ENCODE data around the gene JARID2.

Gene JARID2

GRCh38 chr6:15551262-15551661 lies 305.4 kb downstream of the JARID2 start:
- H3K4me3 ChIP-seq (ENCODE audit: low read depth, low read length): no peak overlapping the region

GRCh38 chr6:15551798-15552197 lies 305.9 kb downstream of the JARID2 start:
- no peak overlapping the region for H3K4me3 ChIP-seq (ENCODE audit: low read depth, low read length)

More at GRCh38 chr6:15551262-15551661, 305.4 kb downstream of the JARID2 start:
- no peak for TF ChIP-seq MYC (IDR thresholded peaks at IDR 0.05; ENCODE audit: low read depth, low read length)
- TF ChIP-seq CTCF (IDR thresholded peaks at IDR 0.05; ENCODE audit: low read depth, low read length): no peak
- no peak for TF ChIP-seq POLR2A (IDR thresholded peaks at IDR 0.05; ENCODE audit: extremely low read depth, insufficient read length)
- TF ChIP-seq, protein P1, sequence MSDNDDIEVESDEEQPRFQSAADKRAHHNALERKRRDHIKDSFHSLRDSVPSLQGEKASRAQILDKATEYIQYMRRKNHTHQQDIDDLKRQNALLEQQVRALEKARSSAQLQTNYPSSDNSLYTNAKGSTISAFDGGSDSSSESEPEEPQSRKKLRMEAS (IDR thresholded peaks at IDR 0.05; ENCODE audit: low read depth, low read length): no peak
- no peak for DNase-seq (ENCODE audit: low read depth)

DNA sequence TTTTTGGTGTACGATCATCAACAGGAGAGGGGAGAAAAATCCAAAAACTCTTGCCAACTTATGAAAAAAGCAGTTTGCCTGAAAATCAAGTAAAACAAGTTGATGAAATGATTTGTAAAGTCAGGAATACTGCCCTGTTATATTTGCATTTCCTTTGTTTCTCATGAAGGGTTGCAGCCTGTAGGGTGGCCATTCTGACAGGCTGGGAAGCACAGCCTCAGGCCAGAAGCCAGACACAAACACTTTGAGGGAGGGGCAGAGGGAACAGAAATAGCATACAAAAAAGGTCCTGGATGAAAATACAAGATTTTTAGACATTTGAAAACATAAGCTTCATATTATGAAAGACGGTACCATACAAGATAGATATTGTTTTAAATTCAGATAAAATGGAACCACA lies 307.2 kb downstream of the JARID2 start:
- H3K4me3 ChIP-seq (ENCODE audit: low read depth, low read length): no peak overlapping the region
- DNase-seq (ENCODE audit: low read depth): no peak
- TF ChIP-seq POLR2A (IDR thresholded peaks at IDR 0.05; ENCODE audit: extremely low read depth, insufficient read length) (no peak), CTCF (IDR thresholded peaks at IDR 0.05; ENCODE audit: low read depth, low read length) (no peak)

More at GRCh38 chr6:15551798-15552197, 305.9 kb downstream of the JARID2 start:
- TF ChIP-seq CTCF (IDR thresholded peaks at IDR 0.05; ENCODE audit: low read depth, low read length): no peak
- TF ChIP-seq, protein P1 (IDR thresholded peaks at IDR 0.05; ENCODE audit: low read depth, low read length): no peak
- no peak for TF ChIP-seq POLR2A (IDR thresholded peaks at IDR 0.05; ENCODE audit: extremely low read depth, insufficient read length)
- TF ChIP-seq MYC (IDR thresholded peaks at IDR 0.05; ENCODE audit: low read depth, low read length): no peak
- DNase-seq (ENCODE audit: low read depth): no peak

DNA sequence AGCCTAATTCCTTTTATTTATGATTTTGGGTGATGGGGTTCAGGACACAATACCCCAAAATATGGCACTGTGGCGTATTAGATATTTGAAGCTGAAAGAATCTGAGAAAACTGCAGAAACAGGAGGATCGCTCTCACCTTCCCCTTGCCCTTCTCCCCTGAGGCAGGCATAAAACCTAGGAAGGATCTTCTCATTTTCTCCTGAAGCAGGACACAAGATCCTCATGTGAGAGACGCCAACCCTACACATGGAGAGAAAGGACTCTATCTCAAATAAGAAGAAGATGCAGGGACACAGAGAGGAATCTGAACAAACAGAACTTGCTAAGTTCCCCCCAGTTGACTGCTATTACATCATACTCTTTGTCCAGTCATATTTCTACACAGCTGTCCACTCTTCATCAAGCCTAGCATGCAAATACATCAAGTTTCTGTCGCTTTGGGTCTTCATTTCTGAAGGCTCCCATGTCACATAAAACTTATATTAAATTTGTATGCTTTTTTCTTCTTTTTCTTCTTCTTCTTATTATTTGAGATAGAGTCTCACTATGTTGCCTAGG lies 307.9 kb downstream of the JARID2 start:
- no peak overlapping the region for H3K4me3 ChIP-seq (ENCODE audit: low read depth, low read length)
- TF ChIP-seq MYC (IDR thresholded peaks at IDR 0.05; ENCODE audit: low read depth, low read length): no peak
- no peak for TF ChIP-seq POLR2A (IDR thresholded peaks at IDR 0.05; ENCODE audit: extremely low read depth, insufficient read length)
- TF ChIP-seq, protein P1 (IDR thresholded peaks at IDR 0.05; ENCODE audit: low read depth, low read length): no peak
- no peak for TF ChIP-seq CTCF (IDR thresholded peaks at IDR 0.05; ENCODE audit: low read depth, low read length)
- peak; percentile 21 for DNase-seq (ENCODE audit: low read depth)

- no peak overlapping the region for H3K4me3 ChIP-seq (ENCODE audit: low read depth, low read length)
- DNase-seq (ENCODE audit: low read depth): no peak
- TF ChIP-seq, protein P1 (IDR thresholded peaks at IDR 0.05; ENCODE audit: low read depth, low read length): no peak
- TF ChIP-seq MYC (IDR thresholded peaks at IDR 0.05; ENCODE audit: low read depth, low read length): no peak
- no peak for TF ChIP-seq POLR2A (IDR thresholded peaks at IDR 0.05; ENCODE audit: extremely low read depth, insufficient read length)
- TF ChIP-seq CTCF (IDR thresholded peaks at IDR 0.05; ENCODE audit: low read depth, low read length): no peak
Measured at GRCh38 chr6:15554728-15555100, 308.8 kb downstream of the JARID2 start.

Measured in NB4 (cell line).